ENCODE data around the gene GALNS.
"Not testable (repeated sequence)": the region's sequence is repeated elsewhere in the genome, so short reads cannot be mapped to it uniquely, and the experiment has no call there.

GALNS gene

DNA sequence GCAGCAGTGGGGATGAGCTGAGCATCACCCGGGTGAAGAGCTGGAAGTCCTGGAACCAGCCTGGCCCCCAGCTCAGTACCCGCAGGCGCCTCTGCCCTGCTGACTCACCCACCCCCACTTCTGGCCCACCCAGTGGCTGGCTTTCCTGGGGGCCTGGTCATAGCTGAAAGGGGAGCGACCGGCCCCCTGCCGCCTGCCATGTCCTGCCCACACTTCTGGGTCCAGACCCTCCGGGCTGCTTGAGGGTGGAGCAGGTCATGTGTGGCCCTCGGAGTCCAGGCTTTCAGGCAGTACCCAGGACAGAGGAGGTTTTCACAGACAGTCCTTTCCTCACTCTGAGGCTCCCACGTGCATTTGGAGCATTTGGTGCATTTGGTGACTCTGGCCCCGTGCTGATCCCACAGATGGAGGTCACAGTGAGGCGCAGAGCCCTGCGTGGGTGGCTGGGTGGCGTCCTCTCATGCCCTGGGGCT is 64.6 kb downstream of the GALNS start:
- 0 out of 2 replicates have a peak overlapping the region, but pooled peaks have one; percentile 10 for H3K9ac ChIP-seq (ENCODE audit: low read depth, low read length)
- H3K9me3 ChIP-seq (ENCODE audit: insufficient read depth, low read length, severe bottlenecking): no peaks in the 10 kb centered on the region
- H3K27me3 ChIP-seq (ENCODE audit: insufficient read depth, low read length, poor library complexity): no peaks in the 10 kb centered on the region
- no peaks in the 10 kb centered on the region for H3K79me2 ChIP-seq (ENCODE audit: insufficient read depth, low read length)
- no peaks in the 10 kb centered on the region for H4K20me1 ChIP-seq (ENCODE audit: insufficient read depth, low read length)
- H3K36me3 ChIP-seq (ENCODE audit: insufficient read depth, low read length): no peaks in the 10 kb centered on the region
- H3K27ac ChIP-seq (ENCODE audit: low read length): peak overlapping the region; percentile 66
- no peak overlapping the region for H3K4me3 ChIP-seq (ENCODE audit: low read depth in 1 of 2, low read length in 2 of 2)
- no peak overlapping the region for H2AFZ ChIP-seq (ENCODE audit: low read depth, low read length)
- TF ChIP-seq EZH2 (IDR thresholded peaks at IDR 0.05; ENCODE audit: borderline replicate concordance, low read depth, low read length, severe bottlenecking): no peak
- TF ChIP-seq, protein P1, sequence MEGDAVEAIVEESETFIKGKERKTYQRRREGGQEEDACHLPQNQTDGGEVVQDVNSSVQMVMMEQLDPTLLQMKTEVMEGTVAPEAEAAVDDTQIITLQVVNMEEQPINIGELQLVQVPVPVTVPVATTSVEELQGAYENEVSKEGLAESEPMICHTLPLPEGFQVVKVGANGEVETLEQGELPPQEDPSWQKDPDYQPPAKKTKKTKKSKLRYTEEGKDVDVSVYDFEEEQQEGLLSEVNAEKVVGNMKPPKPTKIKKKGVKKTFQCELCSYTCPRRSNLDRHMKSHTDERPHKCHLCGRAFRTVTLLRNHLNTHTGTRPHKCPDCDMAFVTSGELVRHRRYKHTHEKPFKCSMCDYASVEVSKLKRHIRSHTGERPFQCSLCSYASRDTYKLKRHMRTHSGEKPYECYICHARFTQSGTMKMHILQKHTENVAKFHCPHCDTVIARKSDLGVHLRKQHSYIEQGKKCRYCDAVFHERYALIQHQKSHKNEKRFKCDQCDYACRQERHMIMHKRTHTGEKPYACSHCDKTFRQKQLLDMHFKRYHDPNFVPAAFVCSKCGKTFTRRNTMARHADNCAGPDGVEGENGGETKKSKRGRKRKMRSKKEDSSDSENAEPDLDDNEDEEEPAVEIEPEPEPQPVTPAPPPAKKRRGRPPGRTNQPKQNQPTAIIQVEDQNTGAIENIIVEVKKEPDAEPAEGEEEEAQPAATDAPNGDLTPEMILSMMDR (IDR thresholded peaks at IDR 0.05; ENCODE audit: borderline replicate concordance, extremely low read depth, low read length, poor library complexity, severe bottlenecking): no peak
- ATAC-seq (ENCODE audit: insufficient read depth, low read depth): no peak
- no peak overlapping the region for H3K4me2 ChIP-seq (ENCODE audit: insufficient read depth, low read length)
- H3K4me1 ChIP-seq (ENCODE audit: insufficient read depth, low read length): peaks cover 49% of the 10 kb centered on the region
- DNase-seq: no peak

- peak overlapping the region; percentile 91 for H3K27ac ChIP-seq (ENCODE audit: low read length)
- H3K36me3 ChIP-seq (ENCODE audit: insufficient read depth, low read length): no peaks in the 10 kb centered on the region
- peaks cover 4% of the 10 kb centered on the region for H3K79me2 ChIP-seq (ENCODE audit: insufficient read depth, low read length)
- DNase-seq (peak; percentile 85), ATAC-seq (ENCODE audit: insufficient read depth, low read depth) (peak; percentile 68)
- TF ChIP-seq, protein P1 (IDR thresholded peaks at IDR 0.05; ENCODE audit: borderline replicate concordance, extremely low read depth, low read length, poor library complexity, severe bottlenecking): no peak
- no peak for TF ChIP-seq EZH2 (IDR thresholded peaks at IDR 0.05; ENCODE audit: borderline replicate concordance, low read depth, low read length, severe bottlenecking)
- peak overlapping the region in 1 of 2 experiments; percentile 42; a peak in 2 of 4 replicates for H3K4me3 ChIP-seq (ENCODE audit: low read depth in 1 of 2, low read length in 2 of 2)
- peak overlapping the region; percentile 50; the same call in 1 of the 2 replicates for H2AFZ ChIP-seq (ENCODE audit: low read depth, low read length)
- peak overlapping the region; percentile 62 for H3K4me2 ChIP-seq (ENCODE audit: insufficient read depth, low read length)
- peak overlapping the region; percentile 49 for H3K9ac ChIP-seq (ENCODE audit: low read depth, low read length)
- no peaks in the 10 kb centered on the region for H3K9me3 ChIP-seq (ENCODE audit: insufficient read depth, low read length, severe bottlenecking)
- no peaks in the 10 kb centered on the region for H3K27me3 ChIP-seq (ENCODE audit: insufficient read depth, low read length, poor library complexity)
- H3K4me1 ChIP-seq (ENCODE audit: insufficient read depth, low read length): peaks cover 52% of the 10 kb centered on the region
- no peaks in the 10 kb centered on the region for H4K20me1 ChIP-seq (ENCODE audit: insufficient read depth, low read length)
Measured at GRCh38 chr16:88790312-88791211, 66.2 kb downstream of the GALNS start.

DNA sequence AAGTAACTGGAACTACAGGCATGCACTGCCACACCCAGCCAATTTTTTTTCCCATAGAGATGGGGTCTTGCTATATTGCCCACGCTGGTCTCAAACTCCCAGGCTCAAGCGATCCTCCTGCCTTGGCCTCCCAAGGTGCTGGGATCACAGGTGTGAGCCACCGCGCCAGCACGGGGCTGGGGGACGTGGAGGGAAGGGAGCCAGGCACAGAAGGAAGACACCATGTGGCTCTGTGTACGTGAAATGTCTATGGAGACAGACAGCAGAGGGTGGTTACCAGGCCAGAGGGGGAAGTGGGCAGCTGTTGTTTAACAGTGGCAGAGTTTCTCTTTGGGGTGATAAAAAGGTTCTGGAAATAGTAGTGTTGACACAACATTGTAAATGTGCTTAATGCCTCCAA is 67.2 kb downstream of the GALNS start:
- Histone ChIP-seq H3K27me3 (ENCODE audit: insufficient read depth, low read length, poor library complexity) (no peaks in the 10 kb centered on the region), H3K9ac (ENCODE audit: low read depth, low read length) (no peak overlapping the region), H2AFZ (ENCODE audit: low read depth, low read length) (no peak overlapping the region), H4K20me1 (ENCODE audit: insufficient read depth, low read length) (no peaks in the 10 kb centered on the region), H3K4me1 (ENCODE audit: insufficient read depth, low read length) (peaks cover 44% of the 10 kb centered on the region), H3K36me3 (ENCODE audit: insufficient read depth, low read length) (no peaks in the 10 kb centered on the region; the same call in 1 of the 2 replicates), H3K9me3 (ENCODE audit: insufficient read depth, low read length, severe bottlenecking) (no peaks in the 10 kb centered on the region), H3K27ac (ENCODE audit: low read length) (peak overlapping the region; percentile 36), H3K4me3 (ENCODE audit: low read depth in 1 of 2, low read length in 2 of 2) (no peak overlapping the region), H3K79me2 (ENCODE audit: insufficient read depth, low read length) (peaks cover 13% of the 10 kb centered on the region), H3K4me2 (ENCODE audit: insufficient read depth, low read length) (no peak overlapping the region)
- ATAC-seq (ENCODE audit: insufficient read depth, low read depth) (no peak), DNase-seq (no peak)
- TF ChIP-seq EZH2 (IDR thresholded peaks at IDR 0.05; ENCODE audit: borderline replicate concordance, low read depth, low read length, severe bottlenecking): no peak
- TF ChIP-seq, protein P1 (IDR thresholded peaks at IDR 0.05; ENCODE audit: borderline replicate concordance, extremely low read depth, low read length, poor library complexity, severe bottlenecking): no peak

DNA sequence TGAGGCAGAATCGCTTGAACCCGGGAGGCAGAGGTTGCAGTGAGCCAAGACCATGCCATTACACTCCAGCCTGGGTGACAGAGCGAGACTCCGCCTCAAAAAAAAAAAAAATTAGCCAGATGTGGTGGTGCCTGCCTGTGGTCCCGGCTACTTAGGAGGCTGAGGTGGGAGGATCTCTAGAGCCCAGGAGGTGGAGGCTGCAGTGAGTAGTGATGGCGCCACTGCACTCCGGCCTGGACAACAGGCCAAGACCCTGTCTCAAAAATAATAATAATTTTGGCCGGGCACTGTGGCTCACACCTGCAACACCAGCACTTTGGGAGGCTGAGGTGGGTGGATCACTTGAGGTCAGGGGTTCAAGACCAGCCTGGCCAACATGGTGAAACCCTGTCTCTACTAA is 68.0 kb downstream of the GALNS start:
- H3K4me1 ChIP-seq (ENCODE audit: insufficient read depth, low read length): peaks cover 47% of the 10 kb centered on the region
- H3K27me3 ChIP-seq (ENCODE audit: insufficient read depth, low read length, poor library complexity); H3K9ac ChIP-seq (ENCODE audit: low read depth, low read length); H3K4me2 ChIP-seq (ENCODE audit: insufficient read depth, low read length); H3K9me3 ChIP-seq (ENCODE audit: insufficient read depth, low read length, severe bottlenecking); H3K27ac ChIP-seq (ENCODE audit: low read length); H3K36me3 ChIP-seq (ENCODE audit: insufficient read depth, low read length); H3K4me3 ChIP-seq (ENCODE audit: low read depth in 1 of 2, low read length in 2 of 2); H4K20me1 ChIP-seq (ENCODE audit: insufficient read depth, low read length); ATAC-seq (ENCODE audit: insufficient read depth, low read depth); H2AFZ ChIP-seq (ENCODE audit: low read depth, low read length); DNase-seq: not testable (repeated sequence)
- peaks cover 22% of the 10 kb centered on the region for H3K79me2 ChIP-seq (ENCODE audit: insufficient read depth, low read length)

Measured in DND-41 (cell line).